ENCODE results near the gene TTC31.
A peak's percentile ranks its signal among the peaks of the same experiment; 100 is the strongest.
"Not testable (repeated sequence)": the region's sequence is repeated elsewhere in the genome, so short reads cannot be mapped to it uniquely, and the experiment has no call there.

TTC31 gene

DNA sequence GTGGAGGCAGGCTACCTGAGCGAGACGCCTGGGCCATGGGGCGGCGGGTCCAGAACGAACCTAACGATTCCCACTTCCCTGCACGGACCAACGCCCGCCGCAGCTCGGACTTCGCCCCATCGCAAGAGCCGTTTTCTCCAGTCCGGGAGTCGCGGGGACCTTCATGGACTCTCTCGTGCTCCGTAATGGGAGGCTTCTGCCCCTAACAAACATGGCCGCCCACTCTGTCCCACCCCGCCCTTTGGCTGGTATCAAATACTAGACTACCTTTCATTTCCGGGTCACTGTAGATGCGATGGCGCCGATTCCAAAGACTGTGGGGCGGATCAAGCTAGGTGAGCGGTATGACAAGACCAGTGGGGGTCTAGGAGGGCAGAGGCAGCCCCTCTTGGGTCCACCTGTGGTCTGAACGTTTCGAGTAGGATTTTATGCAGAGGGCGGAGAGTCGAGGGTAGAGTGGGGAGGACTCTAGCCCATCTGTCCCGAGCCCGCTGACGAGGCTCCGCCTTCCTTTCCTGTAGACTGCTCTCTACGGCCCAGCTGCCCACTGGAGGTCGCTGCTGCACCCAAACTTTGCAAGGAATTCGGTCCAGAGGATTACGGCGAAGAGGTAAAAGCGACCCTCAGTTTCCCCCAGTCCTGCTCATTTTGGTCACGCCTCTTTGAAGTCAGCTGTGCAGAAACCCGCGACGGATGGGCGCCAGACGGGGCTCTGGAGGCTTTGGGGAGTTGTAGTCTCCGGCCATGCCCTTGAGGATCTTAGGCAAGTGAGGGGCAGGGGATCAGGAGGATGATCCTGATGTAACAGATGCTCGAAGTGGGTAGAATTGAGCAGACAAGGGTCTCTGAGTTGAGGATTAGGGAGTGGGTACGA is at the start of gene TTC31, which contains the start of gene CCDC142:
Gene TTC31 (plus strand): TSS at position 281 of the 874 bp plus-strand sequence. CDS start 15 bp downstream, at position 296.
Gene CCDC142 (minus strand): TSS at position 198 of the 874 bp plus-strand sequence. CDS start 161 bp downstream, at position 37.
- Mint-ChIP-seq H3K9me3 (no peaks in the 10 kb centered on the region), H3K27me3 (no peaks in the 10 kb centered on the region), H3K27ac (peak within 1 kb of the TSS; percentile 99), H3K36me3 (peaks cover 20 to 32% of the 10 kb centered on the region in 2 donors), H3K4me3 (peak within 1 kb of the TSS; percentile 93 to 99), H3K4me1 (peaks cover 22 to 36% of the 10 kb centered on the region in 2 donors)
- ATAC-seq (replicated peaks), result peak; percentile 94 to 96
- DNase-seq, result peak; percentile 89

DNA sequence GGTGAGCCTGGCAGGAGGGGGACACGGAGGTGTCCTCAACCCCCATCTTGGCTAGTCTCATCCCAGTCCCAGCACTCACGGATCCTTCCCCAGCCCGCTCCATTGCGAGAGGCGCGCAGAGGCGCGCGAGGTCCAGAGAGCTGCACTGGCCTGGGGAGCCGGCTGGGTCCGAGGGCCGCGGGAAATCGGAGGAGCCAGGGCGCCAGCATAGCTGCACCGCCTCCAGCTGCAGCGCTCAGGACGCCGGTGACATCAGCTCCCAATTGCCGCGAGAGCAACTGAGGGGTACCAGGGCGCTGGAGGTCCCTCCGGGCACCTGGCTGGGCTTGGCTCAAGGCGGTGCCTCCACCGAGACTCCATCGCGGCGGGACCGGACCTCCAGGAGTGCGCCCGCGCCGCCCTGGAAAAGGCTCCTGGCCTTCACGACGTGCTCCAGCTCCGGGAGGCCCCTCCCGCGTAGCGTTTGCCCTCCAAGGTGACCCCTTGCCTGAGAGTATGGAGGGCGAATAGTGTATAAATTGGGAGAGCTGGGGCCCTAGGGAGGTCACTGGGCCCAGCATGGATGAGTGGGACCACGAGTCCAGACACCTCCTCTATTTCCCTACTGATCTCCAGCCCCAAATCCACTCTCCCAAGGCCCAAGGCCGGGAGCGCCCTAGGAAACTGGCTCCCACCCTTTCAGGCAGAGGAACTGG is 46.6 kb upstream of the TTC31 start:
- Mint-ChIP-seq H3K9me3 (peaks cover 0 to 2% of the 10 kb centered on the region in 2 donors), H3K27ac (peak overlapping the region; percentile 76), H3K36me3 (peaks cover 4 to 17% of the 10 kb centered on the region in 2 donors), H3K4me3 (peak overlapping the region in 1 of 2 donors; percentile 0), H3K4me1 (peaks cover 39 to 59% of the 10 kb centered on the region in 2 donors), H3K27me3 (peaks cover 3 to 7% of the 10 kb centered on the region in 2 donors)
- no peak for DNase-seq
- no peak for ATAC-seq (replicated peaks)

DNA sequence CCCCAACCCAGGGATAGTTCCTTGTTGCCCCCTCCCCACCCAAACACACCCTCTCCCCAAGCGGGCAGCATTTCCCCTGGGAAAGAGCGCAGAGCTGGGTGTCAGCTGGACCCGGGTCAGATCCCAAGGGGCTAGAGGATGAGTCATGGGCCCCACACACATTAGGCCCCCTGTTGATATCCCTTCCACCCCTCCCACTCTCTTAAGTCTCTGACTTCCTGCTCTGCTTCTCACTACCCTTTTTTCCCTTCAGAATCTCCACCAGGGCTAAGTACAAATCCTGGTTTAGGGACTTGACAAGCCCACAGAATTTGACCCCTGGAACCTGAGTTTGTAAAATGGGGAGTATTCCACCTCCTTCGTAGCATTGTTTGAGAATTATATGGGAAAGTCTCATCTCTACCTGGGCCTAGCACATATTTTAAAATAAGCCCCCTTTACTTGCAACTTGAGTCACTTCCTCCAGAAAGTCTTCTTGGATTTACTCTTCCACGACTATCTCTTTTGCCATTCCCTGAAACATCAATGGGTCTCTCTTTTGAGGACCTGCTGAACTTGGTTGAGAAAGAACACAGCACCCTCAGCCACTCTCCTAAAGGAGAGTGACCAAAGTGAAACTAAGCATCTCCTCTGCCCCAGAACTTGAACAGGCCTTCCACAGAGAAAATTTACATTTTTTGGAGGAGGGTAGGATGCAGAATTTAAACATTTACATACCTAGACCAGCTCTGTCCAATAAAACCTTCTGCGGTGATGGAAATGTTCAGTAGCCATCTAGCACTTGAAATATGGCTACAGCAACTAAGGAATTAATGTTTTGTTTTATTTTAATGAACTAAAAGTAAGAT is 45.8 kb upstream of the TTC31 start:
- peak; percentile 59 to 61 for ATAC-seq (replicated peaks)
- Mint-ChIP-seq H3K4me3 (peak overlapping the region; percentile 0 to 61), H3K9me3 (peaks cover 0 to 2% of the 10 kb centered on the region in 2 donors), H3K4me1 (peaks cover 39 to 63% of the 10 kb centered on the region in 2 donors), H3K27ac (peak overlapping the region; percentile 76), H3K27me3 (peaks cover 4 to 8% of the 10 kb centered on the region in 2 donors), H3K36me3 (peaks cover 4 to 17% of the 10 kb centered on the region in 2 donors)
- DNase-seq, result no peak

DNA sequence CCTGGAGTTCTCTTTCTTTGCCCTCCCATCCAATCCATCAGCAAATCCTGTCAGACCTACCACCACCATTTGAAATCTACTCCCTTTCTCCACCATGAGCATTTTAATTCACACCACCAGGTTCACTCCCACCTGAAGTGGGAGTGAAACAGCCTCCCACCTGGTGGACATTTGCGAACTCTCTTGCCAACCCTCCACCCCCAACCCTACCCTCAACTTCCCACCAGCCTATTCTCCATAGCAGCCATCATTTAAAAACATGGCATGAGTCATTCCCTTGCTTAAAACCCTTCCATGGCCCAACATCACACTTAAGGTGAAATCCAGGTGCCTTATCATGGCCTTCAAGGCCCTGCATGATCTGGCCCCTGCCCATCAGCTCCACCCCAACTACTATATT is 44.6 kb upstream of the TTC31 start:
- peaks cover 41 to 67% of the 10 kb centered on the region in 2 donors for H3K4me1 Mint-ChIP-seq
- ATAC-seq (replicated peaks) (no peak), DNase-seq (no peak)
- H3K27ac Mint-ChIP-seq, result peak overlapping the region; percentile 32
- H3K4me3 Mint-ChIP-seq, result peak overlapping the region in 1 of 2 donors; percentile 22
- H3K27me3 Mint-ChIP-seq, result peaks cover 8 to 16% of the 10 kb centered on the region in 2 donors
- peaks cover 0 to 2% of the 10 kb centered on the region in 2 donors for H3K9me3 Mint-ChIP-seq
- H3K36me3 Mint-ChIP-seq, result peaks cover 0 to 13% of the 10 kb centered on the region in 2 donors

DNA sequence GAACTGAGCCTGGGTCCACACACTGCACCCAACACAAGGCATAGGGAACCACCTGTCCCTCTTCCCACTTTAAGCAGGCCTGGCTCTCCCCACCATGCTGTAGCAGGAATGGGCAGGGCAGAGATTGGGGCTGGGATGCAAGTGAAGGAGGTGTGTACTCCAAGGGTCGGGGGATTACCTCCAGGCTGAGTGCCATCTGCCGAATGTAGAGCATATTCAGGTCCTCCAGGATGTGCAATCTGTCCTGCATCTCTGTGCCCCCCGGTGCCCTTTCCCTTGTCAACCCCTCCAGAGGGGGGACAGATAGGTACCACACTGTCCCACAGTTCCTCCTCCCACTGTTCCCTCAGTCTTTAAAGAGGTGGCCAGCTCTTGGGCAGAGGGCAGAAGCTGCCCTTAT is 43.5 kb upstream of the TTC31 start:
- H3K9me3 Mint-ChIP-seq, result peaks cover 0 to 2% of the 10 kb centered on the region in 2 donors
- H3K27me3 Mint-ChIP-seq, result peaks cover 8 to 17% of the 10 kb centered on the region in 2 donors
- H3K36me3 Mint-ChIP-seq, result peaks cover 0 to 13% of the 10 kb centered on the region in 2 donors
- peak overlapping the region; percentile 87 to 88 for H3K4me3 Mint-ChIP-seq
- peaks cover 41 to 74% of the 10 kb centered on the region in 2 donors for H3K4me1 Mint-ChIP-seq
- ATAC-seq (replicated peaks) (no peak), DNase-seq (no peak)
- H3K27ac Mint-ChIP-seq, result peak overlapping the region; percentile 88

DNA sequence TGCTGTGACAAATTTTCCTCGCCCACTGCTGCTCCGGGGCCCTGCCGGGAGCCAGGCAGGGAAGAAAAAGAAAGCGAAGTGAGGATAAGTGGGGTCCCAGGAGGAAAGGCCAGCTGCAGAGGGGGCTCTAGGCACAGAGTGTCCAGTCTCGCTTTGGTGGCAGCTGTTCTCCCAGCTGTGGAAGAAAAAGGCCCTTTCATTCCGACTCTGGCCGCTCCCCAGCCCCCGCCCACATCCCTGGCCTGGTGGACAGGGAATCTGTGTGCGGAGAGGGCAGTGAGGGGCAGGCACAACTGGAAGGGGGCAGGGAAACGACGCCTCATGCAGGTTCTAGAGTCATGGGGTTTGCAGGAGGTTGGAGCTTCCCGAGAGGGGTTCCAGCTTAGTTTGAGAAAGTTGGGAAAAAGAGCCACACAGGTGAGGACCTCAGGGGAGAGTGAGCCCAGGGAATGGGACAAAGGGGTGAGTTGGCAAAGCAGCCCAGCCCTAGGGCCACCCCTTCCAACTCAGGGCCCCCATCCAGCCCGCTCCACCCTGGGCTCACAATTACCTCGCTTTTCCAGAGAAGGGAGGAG is 43.0 kb upstream of the TTC31 start:
- no peak for DNase-seq
- ATAC-seq (replicated peaks), result no peak
- Mint-ChIP-seq H3K9me3 (peaks cover 0 to 2% of the 10 kb centered on the region in 2 donors), H3K36me3 (peaks cover 0 to 13% of the 10 kb centered on the region in 2 donors), H3K4me1 (peaks cover 44 to 78% of the 10 kb centered on the region in 2 donors), H3K27ac (peak overlapping the region; percentile 88), H3K27me3 (peaks cover 12 to 21% of the 10 kb centered on the region in 2 donors), H3K4me3 (peak overlapping the region; percentile 87 to 88)

DNA sequence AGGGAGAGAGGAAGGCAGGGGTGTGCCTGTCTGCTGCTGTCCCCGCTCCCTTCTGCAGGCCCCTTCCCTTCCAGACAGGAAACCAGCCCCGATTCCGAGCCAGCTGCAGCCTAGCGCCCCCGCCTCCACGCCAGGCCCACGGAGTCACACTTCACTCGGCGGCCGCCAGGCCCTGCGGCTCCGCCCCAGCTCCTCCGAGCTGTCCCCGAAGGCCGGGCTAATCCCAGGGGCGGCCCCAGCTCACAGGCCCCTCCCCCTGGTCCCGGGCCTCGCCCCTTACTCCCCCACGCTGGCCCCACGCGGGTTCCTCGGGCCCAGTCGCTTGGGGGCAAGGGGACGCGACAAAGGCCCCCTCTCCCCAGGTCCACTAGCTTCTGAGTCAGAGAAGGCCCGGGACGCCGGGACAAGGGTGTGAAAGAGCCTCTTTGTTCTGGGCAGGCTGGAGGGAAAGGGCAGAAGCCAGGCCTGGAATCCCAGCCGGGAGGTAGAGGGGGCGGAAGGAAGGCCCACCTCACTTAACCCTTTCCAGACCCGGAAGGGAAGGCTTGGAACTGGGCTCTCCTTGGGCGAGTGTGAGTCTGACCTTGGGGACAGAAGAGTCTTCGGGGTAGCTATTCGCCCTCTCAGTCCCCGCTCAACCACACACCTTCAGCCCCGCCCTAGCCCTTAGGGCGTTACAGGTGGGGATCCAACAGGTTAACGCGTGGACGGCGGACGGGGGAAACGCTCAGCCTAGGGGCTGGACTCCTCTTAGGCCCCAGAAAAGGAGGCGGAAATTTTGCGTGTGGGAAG is 42.3 kb upstream of the TTC31 start:
- ATAC-seq (replicated peaks), result peak; percentile 89 to 92
- peak overlapping the region; percentile 88 for H3K27ac Mint-ChIP-seq
- H3K4me1 Mint-ChIP-seq, result peaks cover 44 to 76% of the 10 kb centered on the region in 2 donors
- peak; percentile 73 for DNase-seq
- peaks cover 18 to 21% of the 10 kb centered on the region in 2 donors for H3K27me3 Mint-ChIP-seq
- H3K9me3 Mint-ChIP-seq, result peaks cover 0 to 2% of the 10 kb centered on the region in 2 donors
- H3K36me3 Mint-ChIP-seq, result peaks cover 0 to 13% of the 10 kb centered on the region in 2 donors
- H3K4me3 Mint-ChIP-seq, result peak overlapping the region; percentile 87 to 88

DNA sequence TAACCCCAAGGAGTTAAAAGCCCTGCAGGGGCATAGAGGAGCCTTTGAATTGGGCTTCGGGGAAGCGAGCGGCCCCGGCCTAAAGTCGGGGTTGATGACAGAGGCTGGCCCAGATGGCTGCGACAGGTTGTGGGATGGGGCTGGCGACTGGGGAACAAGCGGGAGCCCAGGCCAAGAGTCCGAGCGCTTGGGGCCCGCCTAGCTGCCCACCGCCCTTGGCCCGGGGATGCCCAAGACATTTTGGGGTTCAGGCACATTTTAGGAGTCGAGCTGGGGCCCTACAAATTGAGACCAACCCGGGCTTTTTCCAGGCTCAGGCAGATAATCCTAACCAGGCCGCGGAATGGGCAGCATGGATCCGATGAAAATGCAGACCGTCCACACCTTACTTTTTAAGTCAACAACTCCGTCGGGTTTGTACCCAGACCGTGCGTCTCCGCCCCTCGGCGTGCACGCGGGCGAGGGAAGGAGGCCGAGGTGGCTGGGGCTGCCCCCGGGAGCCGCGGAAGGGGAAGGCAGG is 41.7 kb upstream of the TTC31 start:
- peaks cover 40 to 70% of the 10 kb centered on the region in 2 donors for H3K4me1 Mint-ChIP-seq
- peaks cover 0 to 2% of the 10 kb centered on the region in 2 donors for H3K9me3 Mint-ChIP-seq
- peak overlapping the region; percentile 87 to 88 for H3K4me3 Mint-ChIP-seq
- H3K27me3 Mint-ChIP-seq, result peaks cover 20 to 21% of the 10 kb centered on the region in 2 donors
- peak; percentile 31 to 40 for ATAC-seq (replicated peaks)
- H3K36me3 Mint-ChIP-seq, result peaks cover 0 to 9% of the 10 kb centered on the region in 2 donors
- peak; percentile 40 for DNase-seq
- H3K27ac Mint-ChIP-seq, result peak overlapping the region; percentile 31

DNA sequence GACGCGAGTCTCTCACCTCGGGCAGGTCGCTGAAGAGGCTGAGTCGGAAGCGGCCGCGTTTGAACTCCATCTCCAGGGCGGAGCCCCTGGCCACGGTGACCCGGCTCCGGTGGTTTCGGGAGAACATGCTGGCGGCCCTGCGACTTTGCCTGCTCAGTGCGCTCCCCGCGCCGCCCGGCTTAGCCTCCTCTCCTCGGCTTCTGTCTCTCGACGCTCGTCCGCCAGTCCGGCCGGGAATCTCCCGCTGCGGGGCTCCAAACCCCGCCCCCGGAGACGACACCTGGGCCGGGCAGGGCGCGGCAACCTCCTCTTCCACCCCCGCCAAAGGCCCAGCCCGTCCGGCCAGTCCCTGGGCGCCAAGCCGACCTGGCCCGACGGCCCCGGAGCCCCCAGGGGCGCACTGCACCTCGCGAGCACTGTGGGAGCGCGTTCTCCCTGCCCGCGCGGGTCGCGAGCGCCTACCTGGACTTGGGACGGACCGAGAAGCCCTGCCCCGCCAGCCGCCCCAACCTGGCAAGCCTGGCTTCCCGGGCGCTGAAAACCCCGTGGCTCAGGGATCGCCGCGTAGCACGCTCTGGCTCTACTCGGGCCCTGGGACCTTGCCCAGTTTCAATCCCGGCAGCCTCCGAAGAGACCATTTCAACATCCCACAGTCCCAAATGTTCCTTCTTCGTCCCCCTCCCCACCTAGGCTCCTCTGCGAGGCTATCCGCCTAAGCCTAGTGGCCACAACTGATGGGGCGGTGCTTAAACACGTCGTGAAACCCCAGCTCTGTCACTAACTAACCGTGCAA is 41.0 kb upstream of the TTC31 start, which contains the start of gene RTKN:
Gene RTKN (minus strand): TSS at position 248 of the 793 bp plus-strand sequence. CDS start 121 bp downstream, at position 127.
- Mint-ChIP-seq H3K36me3 (peaks cover 0 to 9% of the 10 kb centered on the region in 2 donors), H3K4me1 (peaks cover 36 to 63% of the 10 kb centered on the region in 2 donors), H3K4me3 (peak within 1 kb of the TSS; percentile 87 to 88), H3K27me3 (peaks cover 20 to 21% of the 10 kb centered on the region in 2 donors), H3K9me3 (peaks cover 0 to 2% of the 10 kb centered on the region in 2 donors), H3K27ac (peak within 1 kb of the TSS; percentile 89)
- no peak for DNase-seq
- peak; percentile 19 to 26 for ATAC-seq (replicated peaks)

DNA sequence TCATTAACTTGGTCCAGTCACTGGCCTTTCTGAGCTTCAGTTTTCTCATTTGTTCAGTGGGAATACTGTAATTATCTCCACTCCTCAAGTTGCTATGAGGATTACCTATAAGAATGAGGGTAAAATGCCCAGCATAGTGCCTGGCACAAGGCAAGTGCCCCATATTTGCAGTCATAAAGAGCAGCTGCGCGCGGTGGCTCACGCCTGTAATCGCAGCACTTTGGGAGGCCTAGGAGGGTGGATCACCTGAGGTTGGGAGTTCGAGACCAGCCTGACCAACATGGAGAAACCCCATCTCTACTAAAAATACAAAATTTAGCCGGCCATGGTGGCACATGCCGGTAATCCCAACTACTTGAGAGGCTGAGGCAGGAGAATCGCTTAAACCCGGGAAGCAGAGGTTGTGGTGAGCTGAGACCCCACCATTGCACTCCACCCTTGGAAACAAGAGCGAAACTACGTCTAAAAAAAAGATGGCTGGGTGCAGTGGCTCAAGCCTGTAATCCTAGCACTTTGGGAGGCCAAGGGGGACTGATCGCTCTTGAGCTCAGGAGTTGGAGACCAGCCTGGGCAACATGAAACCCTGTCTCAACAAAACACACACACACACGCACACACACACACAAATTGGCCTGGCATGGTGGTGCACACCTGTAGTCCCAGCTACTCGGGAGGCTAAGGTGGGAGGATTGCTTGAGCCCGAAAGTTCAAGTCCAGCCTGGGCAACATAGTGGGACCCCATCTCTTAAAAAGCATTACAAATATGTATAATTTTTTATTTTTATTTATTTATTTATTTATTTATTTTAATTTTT is 40.2 kb upstream of the TTC31 start:
- H3K27me3 Mint-ChIP-seq, result peaks cover 26 to 30% of the 10 kb centered on the region in 2 donors
- H3K27ac Mint-ChIP-seq, result peak overlapping the region; percentile 89
- ATAC-seq (replicated peaks); DNase-seq; H3K36me3 Mint-ChIP-seq; H3K9me3 Mint-ChIP-seq: not testable (repeated sequence)
- peak overlapping the region; percentile 87 to 88 for H3K4me3 Mint-ChIP-seq
- peaks cover 30 to 55% of the 10 kb centered on the region in 2 donors for H3K4me1 Mint-ChIP-seq

Measured in stimulated activated naive B cell treated with anti-CD40 and anti-IgM and Interleukin-4, amounts not matched to agents 10 μg/mL and 1 μg/mL and 100 μg/mL, for 72 hours (primary cell).